ENCODE data around the gene ZNF587. TPM values are rescaled to one million over a fixed set of nuclear protein-coding genes. Genes with fewer than 3 reads are reported as not detected.
"Not testable (repeated sequence)": the region's sequence is repeated elsewhere in the genome, so short reads cannot be mapped to it uniquely, and the experiment has no call there.

The ZNF587 gene
- total RNA-seq, 1 donor from 2014 or later: 61.1 TPM

GRCh38 chr19:57825511-57825910, 24.1 kb upstream of the ZNF587 start:
- DNase-seq: no peak
- Mint-ChIP-seq H3K27me3 (no peaks in the 10 kb centered on the region), H3K9me3 (no peaks in the 10 kb centered on the region), H3K36me3 (ENCODE audit: low read depth) (peaks cover 45% of the 10 kb centered on the region), H3K4me1 (peaks cover 31% of the 10 kb centered on the region), H3K27ac (no peak overlapping the region), H3K4me3 (no peak overlapping the region)
- ATAC-seq (ENCODE audit: low read depth): no peak
- POLR2A ChIA-PET: no interaction called here
- intact Hi-C loops (cut with micrococcal nuclease): no loop called here
- CTCF ChIA-PET: no interaction called here
- TF ChIP-seq CTCF (IDR thresholded peaks at IDR 0.05): no peak

DNA sequence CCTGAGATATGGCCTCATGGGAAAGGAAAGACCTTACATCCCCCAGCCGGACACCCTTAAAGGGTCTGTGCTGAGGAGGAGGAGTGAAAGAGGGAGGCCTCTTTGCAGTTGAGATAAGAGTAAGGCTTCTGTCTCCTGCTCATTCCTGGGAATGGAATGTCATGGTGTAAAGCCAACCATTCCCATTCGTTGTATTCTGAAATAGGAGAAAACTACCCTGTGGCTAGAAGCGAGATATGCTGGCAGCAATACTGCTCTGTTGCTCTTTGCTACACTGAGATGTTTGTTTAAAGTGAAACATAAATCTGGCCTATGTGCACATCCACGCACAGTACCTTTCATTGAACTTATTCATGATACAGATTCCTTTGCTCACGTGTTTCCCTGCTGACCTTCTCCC, 20.3 kb upstream of the ZNF587 start:
- Mint-ChIP-seq H3K9me3 (no peaks in the 10 kb centered on the region), H3K4me1 (peaks cover 8% of the 10 kb centered on the region), H3K4me3 (no peak overlapping the region), H3K27ac (no peak overlapping the region), H3K27me3 (no peaks in the 10 kb centered on the region), H3K36me3 (ENCODE audit: low read depth) (peaks cover 43% of the 10 kb centered on the region)
- ChIA-PET CTCF (interaction anchor here (0.6 kb wide), 1 partner anchor 83 kb away, joined by 3 read pairs; the partner anchor contains the start of gene ZNF776), POLR2A (interaction anchor here (1.2 kb wide), 1 partner anchor 10 kb away, joined by 3 read pairs; no protein-coding TSS in a partner anchor)
- no peak for TF ChIP-seq CTCF (IDR thresholded peaks at IDR 0.05)
- DNase-seq (no peak), ATAC-seq (ENCODE audit: low read depth) (no peak)
- intact Hi-C loops (cut with micrococcal nuclease): no loop called here

DNA sequence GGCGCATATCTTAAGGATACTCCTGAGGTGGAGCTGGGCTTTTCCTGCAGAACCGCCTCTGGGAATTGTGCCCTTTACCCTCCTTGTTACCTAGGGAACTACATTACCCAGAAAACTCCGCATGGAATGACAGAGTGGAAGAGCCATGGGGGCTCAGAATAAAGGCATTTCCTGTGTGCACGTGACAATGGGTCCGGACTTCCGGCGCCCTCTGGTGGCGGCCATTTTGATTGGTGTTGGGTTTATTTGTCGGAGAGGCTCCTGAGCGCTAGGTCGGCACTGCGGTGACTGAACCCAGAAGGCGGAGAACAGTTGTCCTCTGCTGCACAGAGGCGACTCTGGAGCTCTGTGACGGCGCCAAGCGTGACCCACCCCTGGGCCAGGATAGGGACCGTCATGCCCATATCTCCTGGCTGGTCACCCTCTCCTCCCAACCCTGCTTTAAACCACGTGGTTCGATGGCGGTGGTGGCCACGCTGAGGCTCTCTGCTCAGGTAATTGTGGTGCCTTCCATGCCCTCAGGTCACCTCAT, 19.5 kb upstream of the ZNF587 start, which contains the start of gene ZNF587B:
TSS of gene ZNF587B (plus strand) at position 229 of the 532 bp plus-strand sequence. CDS start at position 459, 230 bp downstream.
- Mint-ChIP-seq H3K27me3 (no peaks in the 10 kb centered on the region), H3K36me3 (ENCODE audit: low read depth) (peaks cover 39% of the 10 kb centered on the region), H3K27ac (no peak within 1 kb of the TSS), H3K9me3 (no peaks in the 10 kb centered on the region), H3K4me3 (no peak within 1 kb of the TSS), H3K4me1 (peaks cover 5% of the 10 kb centered on the region)
- intact Hi-C loops (cut with micrococcal nuclease): no loop called here
- ChIA-PET CTCF (interaction anchor here (0.6 kb wide), 1 partner anchor 83 kb away, joined by 3 read pairs; the partner anchor contains the start of gene ZNF776), POLR2A (interaction anchor here (1.2 kb wide), 1 partner anchor 11 kb away, joined by 3 read pairs; no protein-coding TSS in a partner anchor)
- no peak for TF ChIP-seq CTCF (IDR thresholded peaks at IDR 0.05)
- no peak for DNase-seq
- no peak for ATAC-seq (ENCODE audit: low read depth)

GRCh38 chr19:57836991-57837390, 12.7 kb upstream of the ZNF587 start:
- H3K4me1 Mint-ChIP-seq; H3K27me3 Mint-ChIP-seq; ATAC-seq (ENCODE audit: low read depth); H3K9me3 Mint-ChIP-seq; POLR2A ChIA-PET; H3K27ac Mint-ChIP-seq; intact Hi-C loops (cut with micrococcal nuclease); H3K4me3 Mint-ChIP-seq; DNase-seq: not testable (repeated sequence)
- CTCF ChIA-PET: interaction anchor here (0.7 kb wide), 1 partner anchor 17 kb away, joined by 3 read pairs; no protein-coding TSS in a partner anchor
- peaks cover 43% of the 10 kb centered on the region for H3K36me3 Mint-ChIP-seq (ENCODE audit: low read depth)

GRCh38 chr19:57838622-57839191, 11.0 kb upstream of the ZNF587 start:
- CTCF ChIA-PET: not testable (repeated sequence)

DNA sequence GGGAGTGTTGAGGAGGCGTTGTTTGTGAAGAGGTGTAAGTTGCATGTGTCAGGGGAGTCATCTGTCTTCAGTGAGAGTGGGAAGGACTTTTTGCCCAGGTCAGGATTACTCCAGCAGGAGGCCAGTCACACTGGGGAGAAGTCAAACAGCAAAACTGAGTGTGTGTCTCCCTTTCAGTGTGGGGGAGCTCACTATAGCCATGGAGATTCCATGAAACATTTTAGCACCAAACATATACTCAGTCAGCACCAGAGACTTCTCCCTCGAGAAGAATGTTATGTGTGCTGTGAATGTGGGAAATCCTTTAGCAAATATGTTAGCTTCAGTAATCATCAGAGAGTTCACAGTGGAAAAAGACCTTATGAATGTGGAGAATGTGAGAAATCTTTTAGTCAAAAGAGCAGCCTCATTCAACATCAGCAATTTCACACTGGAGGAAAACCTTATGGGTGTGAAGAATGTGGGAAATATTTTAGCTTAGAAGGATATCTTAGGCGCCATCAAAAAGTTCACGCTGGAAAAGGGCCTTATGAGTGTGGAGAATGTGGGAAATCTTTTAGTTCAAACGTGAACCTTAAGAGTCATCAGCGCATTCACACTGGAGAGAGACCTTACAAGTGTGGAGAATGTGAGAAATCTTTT, 8.4 kb upstream of the ZNF587 start:
- intact Hi-C loops (cut with micrococcal nuclease): no loop called here
- Mint-ChIP-seq H3K9me3 (no peaks in the 10 kb centered on the region), H3K36me3 (ENCODE audit: low read depth) (peaks cover 66% of the 10 kb centered on the region), H3K27ac (no peak overlapping the region), H3K4me3 (no peak overlapping the region), H3K4me1 (peaks cover 2% of the 10 kb centered on the region), H3K27me3 (no peaks in the 10 kb centered on the region)
- DNase-seq (no peak), ATAC-seq (ENCODE audit: low read depth) (no peak)
- POLR2A ChIA-PET: no interaction called here
- no peak for TF ChIP-seq CTCF (IDR thresholded peaks at IDR 0.05)
- CTCF ChIA-PET: no interaction called here

More at GRCh38 chr19:57838622-57839191, 11.0 kb upstream of the ZNF587 start:
- intact Hi-C loops (cut with micrococcal nuclease); H3K9me3 Mint-ChIP-seq; H3K4me3 Mint-ChIP-seq; H3K27ac Mint-ChIP-seq; ATAC-seq (ENCODE audit: low read depth); DNase-seq; H3K4me1 Mint-ChIP-seq; H3K27me3 Mint-ChIP-seq; POLR2A ChIA-PET: not testable (repeated sequence)
- H3K36me3 Mint-ChIP-seq (ENCODE audit: low read depth): peaks cover 51% of the 10 kb centered on the region

DNA sequence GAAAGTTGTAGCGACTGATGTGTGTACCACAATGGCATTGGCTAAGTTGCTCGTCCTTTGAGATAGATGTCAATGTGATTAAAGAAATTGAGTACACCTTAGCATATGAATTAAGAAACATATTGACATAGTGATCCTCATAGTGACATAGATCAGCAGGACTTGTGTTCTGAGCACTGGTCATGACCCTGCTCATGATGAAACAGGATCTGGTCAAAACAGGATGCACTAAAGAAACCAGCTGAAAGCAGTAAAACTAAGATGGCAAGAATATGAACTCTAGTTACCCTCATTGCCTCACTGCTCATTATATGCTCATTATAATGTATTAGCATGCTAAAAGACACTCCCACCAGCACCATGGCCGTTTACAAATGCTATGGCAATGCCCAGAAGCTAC, 2.5 kb upstream of the ZNF587 start:
- CTCF ChIA-PET; DNase-seq; H3K27ac Mint-ChIP-seq; H3K9me3 Mint-ChIP-seq; ATAC-seq (ENCODE audit: low read depth); H3K27me3 Mint-ChIP-seq; intact Hi-C loops (cut with micrococcal nuclease); H3K4me3 Mint-ChIP-seq: not testable (repeated sequence)
- Mint-ChIP-seq H3K4me1 (peaks cover 24% of the 10 kb centered on the region), H3K36me3 (ENCODE audit: low read depth) (peaks cover 35% of the 10 kb centered on the region)
- POLR2A ChIA-PET: interaction anchor here (0.6 kb wide), 1 partner anchor 78 kb away, joined by 9 read pairs; no protein-coding TSS in a partner anchor

- H3K27me3 Mint-ChIP-seq; DNase-seq; CTCF ChIA-PET; H3K9me3 Mint-ChIP-seq; ATAC-seq (ENCODE audit: low read depth): not testable (repeated sequence)
- H3K27ac Mint-ChIP-seq: peak overlapping the region; percentile 93
- H3K4me1 Mint-ChIP-seq: peaks cover 24% of the 10 kb centered on the region
- intact Hi-C loops (cut with micrococcal nuclease): loop anchor here (1.0 kb wide), 1 partner anchor 306 kb away; no protein-coding TSS in a partner anchor
- H3K4me3 Mint-ChIP-seq: peak overlapping the region; percentile 95
- peaks cover 32% of the 10 kb centered on the region for H3K36me3 Mint-ChIP-seq (ENCODE audit: low read depth)
- POLR2A ChIA-PET: interaction anchor here (0.6 to 2.2 kb wide), 7 partner anchors 30 to 460 kb away, joined by 3 to 12 read pairs (median 7); partner anchors contain the start of genes ZNF417, ZNF548, ZNF552 and ZNF606
Observed at GRCh38 chr19:57849162-57849665, 445 bp upstream of the ZNF587 start.

Data from activated B cell treated with CpG ODN at 0.5 μM for 24 hours (primary cell).